ENCODE data around the gene NT5DC1.

The NT5DC1 gene

DNA sequence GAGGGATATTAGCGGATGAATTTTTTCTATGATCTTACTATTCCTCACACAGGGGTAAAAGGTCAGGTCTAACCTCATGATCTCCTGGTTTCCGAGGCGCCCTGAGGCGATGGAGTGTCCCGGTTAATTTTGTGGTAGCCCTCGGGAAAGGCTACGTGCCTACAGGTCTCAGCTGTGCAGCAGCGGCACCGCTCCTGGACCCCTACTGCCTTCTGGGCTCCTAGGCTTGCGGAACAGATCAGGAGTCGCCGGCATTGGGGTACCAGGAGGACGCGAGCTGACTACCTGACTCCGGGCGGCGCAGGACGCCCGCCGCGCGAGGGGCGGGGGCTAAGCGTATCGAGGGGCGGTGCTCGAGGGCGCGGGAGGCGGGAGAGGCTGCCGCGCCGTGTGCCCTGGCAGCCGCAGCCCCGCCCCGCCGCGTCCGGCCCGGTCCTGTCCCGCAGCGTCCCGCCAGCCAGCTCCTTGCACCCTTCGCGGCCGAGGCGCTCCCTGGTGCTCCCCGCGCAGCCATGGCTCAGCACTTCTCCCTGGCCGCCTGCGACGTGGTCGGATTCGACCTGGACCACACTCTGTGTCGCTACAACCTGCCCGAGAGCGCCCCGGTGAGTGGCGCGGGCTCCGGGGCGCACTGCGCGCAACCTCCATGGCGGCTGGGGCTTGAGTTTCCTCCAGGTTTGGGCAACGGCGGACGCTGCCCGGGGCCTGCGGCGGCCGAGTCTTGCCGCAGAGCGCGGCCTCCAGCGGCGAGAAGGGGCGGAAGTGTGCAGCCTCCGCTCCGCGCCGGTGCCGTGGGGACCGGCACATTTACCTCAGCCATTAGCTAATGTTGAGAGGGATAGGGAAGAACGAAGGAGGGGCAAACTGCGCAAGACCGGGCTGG, at the start of gene NT5DC1:
TSS of gene NT5DC1 (plus strand) at position 435 of the 883 bp plus-strand sequence. CDS start at position 513, 78 bp downstream.
- no peak for DNase-seq (ENCODE audit: low read depth)

DNA sequence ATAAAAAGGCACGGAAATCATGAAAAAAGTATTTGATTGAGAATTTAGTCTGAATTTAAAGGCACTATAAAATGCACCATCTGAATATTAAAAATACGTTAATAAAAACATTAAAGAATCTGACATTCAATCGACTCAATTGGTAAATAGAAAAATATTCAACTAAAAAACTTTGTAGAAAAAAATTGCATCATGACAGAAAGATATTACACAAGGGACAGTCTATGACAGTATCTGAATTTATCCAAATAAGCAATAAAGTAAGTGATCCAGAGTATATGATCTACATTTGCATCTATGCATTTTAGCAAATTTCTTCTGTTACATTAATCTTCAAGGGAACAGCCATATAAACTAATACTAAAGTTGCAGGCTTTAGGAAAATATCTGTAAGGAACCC, 49.4 kb upstream of the NT5DC1 start:
- no peak for DNase-seq (ENCODE audit: low read depth)

DNA sequence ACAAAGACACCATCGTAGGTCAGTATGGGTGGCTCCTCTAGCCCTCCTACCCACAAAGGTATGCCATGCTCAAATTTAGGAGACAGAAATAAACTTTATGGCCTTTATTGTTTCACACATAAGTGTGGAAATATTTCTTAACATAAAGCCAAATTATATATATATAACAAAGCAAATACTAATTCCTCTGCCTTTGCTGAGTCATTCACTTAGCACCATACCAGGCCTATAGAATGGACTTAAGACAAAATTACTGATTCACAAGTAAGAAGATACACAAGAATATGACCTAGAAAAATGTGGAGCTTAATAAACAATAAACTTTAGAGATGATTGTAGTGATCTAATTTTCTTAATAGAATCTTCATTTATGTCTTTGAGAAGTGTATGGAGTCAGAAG, 45.1 kb upstream of the NT5DC1 start:
- no peak for DNase-seq (ENCODE audit: low read depth)

DNA sequence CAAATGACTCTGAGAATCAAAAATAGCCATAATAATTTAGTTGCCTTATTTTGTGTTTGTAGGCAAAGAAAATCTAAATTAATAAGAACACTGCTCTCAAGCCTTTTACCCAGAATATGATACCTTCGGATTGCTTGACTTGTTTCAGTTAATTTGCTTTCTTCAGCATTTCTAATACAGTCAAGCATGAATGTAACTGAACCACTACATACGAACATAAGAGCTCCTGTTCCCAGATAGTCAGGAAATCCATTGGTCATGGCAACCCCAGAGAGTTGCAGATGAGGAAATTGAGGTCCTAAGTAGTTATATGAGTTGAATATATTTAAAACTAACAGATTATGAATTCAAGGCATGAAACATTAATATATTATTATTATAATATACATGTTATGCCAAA, 42.9 kb upstream of the NT5DC1 start:
- no peak for DNase-seq (ENCODE audit: low read depth)

DNA sequence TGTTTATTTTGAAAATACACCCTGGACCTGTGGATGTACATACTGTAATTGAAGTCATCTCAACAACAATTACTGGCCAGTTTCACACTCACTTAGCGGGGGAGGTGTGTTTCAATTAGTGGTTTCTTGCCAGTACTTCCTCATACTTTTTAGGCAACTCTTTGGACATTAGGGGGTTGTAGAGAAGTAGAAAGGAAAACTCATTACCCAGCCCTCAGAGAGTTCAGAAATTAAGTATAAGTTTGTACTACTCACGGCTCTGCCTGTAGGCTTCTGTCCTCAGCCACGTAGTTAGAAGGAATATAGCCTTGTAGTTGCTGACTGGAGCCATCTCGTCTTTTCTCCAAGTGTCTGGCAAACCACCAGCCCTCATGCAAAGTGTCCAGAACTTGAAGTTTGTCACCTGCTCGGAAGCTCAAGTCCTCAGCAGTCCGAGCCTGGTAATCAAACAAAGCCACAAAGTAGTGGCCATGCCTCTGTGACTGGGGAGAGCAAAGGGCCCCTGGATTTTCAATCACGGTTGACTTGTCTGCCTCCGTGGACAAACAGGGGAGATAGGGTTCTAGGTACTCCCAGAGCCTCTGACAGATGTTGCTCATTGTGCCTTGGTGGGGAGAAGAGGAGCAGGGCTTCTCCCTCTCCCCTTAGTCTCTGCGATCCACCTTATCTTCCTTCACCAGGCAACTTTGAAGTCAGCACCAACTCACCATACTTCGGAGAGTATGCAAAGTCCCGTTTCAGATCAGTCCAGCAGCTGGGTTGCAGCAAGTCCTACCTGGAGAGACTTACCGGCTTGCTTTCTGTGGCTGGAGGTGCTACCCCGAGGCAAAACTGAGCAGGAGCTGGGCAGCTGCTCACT, 40.7 kb upstream of the NT5DC1 start:
- DNase-seq (ENCODE audit: low read depth): no peak

DNA sequence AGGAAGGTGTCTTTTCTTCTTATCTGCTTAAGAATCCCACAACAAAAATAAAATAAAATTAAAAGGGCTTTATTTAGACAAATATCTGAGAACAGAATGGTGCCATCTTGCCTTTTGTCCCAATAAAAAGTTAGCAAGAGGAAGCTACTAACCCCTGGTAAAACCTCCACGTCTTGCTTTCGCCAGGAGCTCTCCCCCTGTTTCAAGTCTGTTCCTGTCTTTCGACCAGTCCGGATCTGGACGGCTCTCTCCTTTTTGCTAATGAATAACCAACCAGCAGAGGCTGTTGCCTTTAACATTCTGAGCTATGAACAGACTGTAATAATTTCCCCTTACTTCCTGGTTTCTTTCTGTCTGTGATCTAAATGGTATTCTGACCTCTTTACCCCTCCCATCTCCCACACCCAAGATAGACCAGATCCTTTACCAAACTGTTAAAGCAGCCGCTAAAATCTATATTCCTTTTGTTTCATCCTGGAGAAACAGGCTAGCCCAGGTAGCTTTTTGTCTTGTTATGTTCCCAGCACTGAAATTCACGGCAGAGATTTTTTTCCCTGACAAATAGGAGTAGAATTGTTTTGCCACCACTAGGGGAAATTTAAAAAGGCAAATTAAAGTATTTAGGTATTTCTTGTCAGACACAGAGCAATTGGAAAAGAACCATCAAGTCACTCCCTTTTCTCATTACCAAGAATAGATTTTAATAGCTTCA, 39.9 kb upstream of the NT5DC1 start, which contains the start of gene FRK:
TSS of gene FRK (minus strand) at position 320 of the 712 bp plus-strand sequence. CDS start 580 bp downstream, outside the sequence.
- DNase-seq (ENCODE audit: low read depth): no peak

DNA sequence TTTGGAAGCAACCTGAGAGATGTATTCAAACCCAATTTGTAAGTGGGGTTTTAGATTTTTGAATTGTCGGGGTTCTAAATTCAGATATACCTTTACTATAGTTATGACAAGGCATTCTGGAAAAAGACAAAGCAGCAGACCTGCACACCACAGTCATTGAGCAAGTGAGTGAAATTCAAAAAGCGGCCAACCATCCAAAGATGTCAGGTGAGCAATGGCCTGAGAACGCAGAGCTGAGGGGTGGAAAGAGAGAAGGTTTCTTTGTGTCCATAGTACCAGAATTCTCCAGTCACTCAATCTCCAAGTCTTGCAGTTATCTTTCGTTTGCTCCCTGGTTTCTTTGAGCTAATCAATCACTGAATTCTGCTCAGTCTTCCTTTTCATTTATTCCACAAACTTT, 38.2 kb upstream of the NT5DC1 start:
- DNase-seq (ENCODE audit: low read depth): no peak

DNA sequence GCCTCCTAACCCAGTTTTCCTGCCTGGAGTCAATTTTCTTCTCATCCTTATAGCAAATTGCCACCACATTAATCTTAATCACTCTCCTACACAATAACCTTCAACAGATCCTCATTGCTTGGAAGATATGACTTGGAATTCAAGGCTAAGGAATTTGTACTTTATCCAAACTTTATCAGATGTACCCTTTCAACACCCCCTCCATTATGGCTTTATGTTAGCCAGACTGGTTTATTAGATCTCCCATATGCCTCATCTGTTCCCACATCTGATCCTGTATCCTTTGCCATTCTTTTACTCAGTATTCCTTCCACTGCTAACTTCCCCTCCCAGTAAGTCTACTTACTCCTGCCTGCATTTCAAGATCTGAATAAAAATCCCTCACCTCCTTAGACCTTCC, 36.0 kb upstream of the NT5DC1 start:
- no peak for DNase-seq (ENCODE audit: low read depth)

DNA sequence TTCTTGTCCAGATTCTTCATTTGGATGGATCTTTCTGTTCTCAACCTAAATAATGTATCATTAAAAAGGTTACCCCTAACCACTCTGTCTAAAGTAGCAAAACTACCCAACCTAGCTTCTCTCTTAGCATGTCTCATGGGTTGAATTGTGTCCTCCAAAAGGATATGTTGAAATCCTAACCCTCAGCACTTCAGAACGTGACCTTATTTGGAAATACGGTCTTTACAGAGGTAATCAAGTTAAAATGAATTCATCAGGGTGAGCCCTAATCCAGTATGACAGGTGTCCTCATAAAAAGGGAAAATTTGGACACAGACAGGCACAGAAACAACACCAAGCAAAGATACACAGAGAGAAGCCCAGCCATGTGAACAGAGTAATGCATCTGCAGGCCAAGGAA, 33.9 kb upstream of the NT5DC1 start:
- no peak for DNase-seq (ENCODE audit: low read depth)

DNA sequence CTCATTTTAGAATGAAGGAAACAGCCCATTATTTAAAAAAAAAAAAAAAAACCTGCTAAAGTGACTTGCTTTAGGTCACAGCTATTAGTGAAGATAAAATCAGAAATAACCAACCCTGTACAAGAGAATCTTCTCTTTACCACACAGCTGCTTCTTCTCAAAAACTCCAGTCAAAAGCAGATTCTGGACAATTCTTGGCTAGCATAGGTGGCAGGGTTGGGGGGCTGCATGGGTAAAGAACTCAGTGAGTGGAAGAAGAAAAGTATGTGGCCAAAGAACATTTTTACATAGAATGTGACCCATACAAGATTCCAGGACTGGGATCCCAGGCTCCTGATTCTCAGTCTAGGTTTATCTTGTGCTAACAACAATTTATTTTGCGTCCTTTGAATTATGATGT, 30.6 kb upstream of the NT5DC1 start:
- no peak for DNase-seq (ENCODE audit: low read depth)

DNA sequence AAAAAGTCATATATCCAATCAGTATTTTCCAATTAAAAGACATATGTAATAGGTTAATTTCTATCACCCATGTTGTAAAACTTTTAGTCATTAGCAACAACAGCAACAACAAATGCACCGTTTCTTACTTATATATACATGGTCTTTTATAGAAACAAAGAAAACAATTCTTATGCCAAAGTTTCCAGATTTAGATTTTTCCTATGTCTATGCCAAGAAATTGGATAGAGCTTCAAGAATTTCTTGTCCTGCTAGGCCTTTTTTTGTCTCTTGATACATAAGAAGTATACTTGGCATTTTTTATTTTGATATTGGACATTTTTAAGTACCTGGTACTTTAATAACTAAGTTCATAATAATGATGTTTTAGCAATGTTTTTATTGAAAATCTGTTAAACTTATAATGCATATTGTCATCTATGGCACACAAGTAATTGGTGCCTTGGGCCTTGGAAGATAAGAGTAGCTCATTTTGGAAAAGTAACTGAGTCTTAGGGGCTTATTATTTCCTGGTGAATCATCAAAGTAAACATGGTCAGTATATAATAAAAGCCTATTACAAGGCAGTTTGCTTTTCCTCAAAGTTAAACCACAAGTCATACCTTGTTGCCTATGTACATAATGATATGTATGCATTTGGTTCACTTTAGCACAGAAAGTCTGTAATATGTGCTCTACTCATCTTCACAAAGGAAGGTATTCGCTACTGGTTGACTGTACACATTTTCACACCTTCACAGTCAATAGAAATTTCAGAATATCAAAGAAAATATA, 29.9 kb upstream of the NT5DC1 start:
- DNase-seq (ENCODE audit: low read depth): no peak

DNA sequence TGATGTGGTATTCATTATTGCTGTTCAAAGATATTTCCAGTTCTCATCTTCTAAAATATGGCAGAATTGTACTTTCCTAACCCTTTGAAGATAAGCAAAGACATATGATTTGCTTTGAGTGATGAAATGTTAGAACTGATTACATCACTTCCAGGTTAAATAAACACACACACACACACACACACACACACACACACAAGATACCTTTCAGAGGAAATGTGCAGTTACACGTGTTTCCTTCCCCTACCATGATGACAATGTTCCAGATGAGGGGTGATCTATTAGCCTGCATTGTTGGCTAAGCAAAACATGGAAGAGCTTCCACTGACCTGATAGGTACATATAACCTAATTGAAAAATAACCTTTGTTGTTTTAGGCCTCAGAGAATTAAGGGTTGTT, 28.3 kb upstream of the NT5DC1 start:
- no peak for DNase-seq (ENCODE audit: low read depth)

DNA sequence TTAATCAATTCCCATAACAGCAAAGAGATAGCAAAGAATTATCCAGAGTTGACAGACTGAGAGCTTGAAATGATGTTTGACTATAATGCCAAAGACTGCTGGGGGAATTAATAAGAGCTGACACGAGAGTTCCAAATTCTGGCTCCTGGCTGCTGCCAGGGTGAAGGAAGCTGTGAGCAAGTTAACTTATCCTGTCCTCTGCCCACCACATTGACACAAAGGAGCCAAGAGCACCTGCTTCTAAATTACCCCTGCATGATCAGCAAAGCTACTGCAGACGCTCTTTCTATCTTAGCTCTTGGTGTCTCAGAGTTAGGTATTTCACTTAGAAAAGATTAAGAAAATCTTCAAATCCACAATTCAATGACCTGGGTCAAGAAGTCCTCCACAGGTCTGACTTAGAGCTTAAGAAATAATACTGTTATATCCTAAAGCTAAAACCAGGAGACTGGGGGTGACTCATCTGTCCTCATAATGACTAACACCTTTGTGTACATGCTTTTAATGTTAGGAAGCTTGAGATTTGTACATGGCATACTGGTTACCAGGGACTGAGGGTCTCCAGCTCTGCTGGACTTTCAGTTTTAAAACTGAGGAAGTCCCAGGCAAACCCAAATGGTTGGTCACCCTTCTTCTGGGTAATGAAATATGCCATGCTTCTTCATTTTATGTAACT, 26.8 kb upstream of the NT5DC1 start:
- DNase-seq (ENCODE audit: low read depth): no peak

DNA sequence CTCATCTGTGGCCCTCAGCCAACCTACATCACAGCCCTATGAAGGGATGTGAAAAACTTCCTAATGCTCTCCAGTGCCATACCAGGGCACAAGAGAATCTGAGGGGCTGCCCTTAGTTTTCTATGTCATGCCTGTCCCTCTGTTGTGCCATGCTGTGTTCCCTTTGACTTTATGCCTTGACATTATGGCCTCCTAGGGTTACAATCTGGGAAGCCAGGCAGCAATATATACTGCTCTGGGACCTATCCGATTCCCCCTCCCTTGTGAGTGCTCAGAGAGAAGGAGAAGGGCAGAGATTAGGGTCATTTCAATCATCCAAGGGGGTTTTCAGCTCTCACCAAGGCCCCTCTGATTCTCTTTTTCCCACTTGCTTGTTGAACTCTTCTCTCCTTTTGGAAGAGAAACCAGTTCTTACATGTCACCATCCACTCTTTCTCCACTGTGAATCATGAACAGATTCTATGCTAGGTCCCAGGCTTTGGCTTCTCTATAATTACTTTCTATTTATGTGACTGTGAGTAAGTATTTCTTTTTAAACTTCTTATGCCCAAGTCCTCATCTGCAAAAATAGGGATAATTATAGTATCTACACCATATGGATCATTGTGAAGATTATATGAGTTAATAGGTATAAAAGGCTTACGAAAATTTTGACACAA, 25.8 kb upstream of the NT5DC1 start:
- DNase-seq (ENCODE audit: low read depth): no peak

DNA sequence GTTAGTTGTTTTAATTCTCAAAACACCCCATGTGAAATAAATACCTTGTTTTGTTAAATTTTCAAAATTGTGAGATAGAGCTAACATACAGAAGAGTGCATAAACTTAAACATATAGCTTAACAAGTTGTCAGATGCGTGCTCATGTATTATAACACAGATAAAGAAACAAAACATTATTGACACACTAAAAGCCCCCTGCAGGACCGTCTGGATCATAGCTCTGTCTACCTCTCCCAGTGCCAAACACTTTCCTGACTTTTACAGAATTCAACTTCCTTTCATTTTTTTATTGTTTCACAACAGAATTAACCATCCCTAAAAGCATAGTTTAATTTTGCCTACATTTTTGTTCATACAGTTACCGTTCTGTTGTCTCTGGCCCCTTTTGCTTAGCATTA, 22.1 kb upstream of the NT5DC1 start:
- DNase-seq (ENCODE audit: low read depth): no peak

DNA sequence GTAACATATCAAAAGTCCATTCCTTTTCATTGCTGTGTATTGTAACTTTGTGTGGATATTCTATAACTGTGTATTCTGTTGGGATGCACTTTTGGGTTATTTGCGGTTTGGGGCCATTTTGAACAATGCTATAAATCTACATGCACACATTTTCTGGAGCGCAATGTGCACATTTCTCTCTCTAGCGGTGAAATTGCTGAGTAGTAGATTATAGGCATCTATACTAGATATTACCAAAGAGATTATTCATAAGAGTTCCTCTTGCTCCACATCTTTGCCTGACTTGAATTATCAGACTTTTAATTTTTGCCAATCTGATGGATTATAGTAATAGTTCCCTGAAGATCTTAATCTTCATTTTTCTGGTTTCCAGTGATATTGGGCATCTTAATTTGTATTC, 21.7 kb upstream of the NT5DC1 start:
- DNase-seq (ENCODE audit: low read depth): no peak

DNA sequence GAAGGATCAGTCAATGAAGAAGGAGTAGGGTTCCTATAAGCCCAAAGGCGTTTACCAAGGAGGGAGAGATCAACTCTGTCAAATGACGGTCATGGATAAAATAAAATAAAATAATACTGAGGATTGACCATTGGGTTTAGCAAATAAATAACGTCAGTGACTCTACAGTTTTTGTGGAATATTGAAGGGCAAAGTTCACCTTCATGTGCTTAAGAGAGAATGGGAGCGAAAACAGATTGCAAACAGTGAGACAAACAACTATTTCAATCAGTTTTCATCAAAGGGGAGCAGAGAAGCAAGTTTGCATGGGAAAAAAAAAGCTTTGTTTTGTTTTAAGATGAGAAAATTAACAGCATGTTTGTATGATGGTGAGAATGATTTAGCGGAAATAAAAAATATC, 17.6 kb upstream of the NT5DC1 start:
- DNase-seq (ENCODE audit: low read depth): no peak

DNA sequence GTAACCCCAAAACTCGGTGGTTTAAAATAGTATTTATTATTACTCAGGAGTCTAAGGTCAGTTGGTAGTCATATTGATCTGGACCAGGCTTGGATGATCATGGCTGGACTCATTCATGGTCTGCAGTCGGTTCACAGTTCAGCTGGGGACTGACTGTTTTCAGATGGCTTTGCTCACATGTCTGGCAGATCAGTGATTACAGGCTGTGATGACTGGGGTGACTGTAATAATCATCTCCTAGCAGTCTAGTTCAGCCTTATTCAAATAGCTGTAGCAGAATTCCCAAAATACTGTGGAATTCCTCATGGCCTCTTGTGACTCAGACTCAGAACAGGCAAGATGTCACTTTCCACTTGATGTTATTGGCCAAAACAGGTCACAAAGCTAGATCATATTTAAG, 16.4 kb upstream of the NT5DC1 start:
- DNase-seq (ENCODE audit: low read depth): no peak

DNA sequence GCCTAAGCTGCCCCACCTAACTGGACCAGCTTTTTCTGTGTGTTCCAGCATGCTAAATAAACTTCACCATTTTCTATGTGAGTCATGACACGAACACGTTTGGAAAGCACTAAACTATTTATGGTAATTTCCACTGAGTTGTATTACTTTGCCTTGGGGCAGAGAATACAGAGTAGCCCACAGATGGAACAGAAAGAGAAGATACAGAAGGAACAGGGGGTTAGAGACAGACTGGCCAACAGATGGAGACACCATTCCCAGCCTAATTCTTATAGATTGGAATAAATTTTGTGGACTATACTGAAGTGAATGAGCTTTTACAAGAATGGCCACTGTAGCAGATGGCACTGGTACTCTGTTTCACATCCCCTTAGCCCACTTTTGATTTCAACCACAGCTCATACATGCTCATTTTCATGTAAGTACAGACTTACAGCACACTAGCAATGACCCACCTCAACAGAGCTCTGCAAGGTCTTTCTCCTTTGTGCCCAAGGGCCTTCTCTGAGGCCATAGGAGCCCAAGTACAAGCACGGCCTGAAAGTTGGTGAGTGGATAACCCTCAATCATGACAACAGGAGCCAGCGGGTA, 13.1 kb upstream of the NT5DC1 start:
- no peak for DNase-seq (ENCODE audit: low read depth)

DNA sequence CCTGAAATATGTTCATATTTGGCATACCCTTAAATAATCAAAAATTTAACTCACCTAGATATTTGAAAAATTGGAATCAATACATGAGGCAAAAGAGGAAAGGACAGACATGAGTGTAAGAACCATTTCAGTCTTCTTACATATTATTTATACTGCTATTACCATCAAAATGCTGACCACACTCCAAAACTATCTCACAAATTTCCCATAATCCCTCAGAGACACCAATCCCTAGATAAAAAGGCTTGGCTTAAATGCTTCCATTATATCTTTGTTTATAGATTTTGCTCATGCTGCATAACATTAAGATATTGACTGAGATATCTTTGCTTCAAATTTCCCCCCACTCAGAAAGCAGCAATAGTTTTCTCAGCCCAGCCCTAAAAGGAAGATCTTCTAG, 11.7 kb upstream of the NT5DC1 start:
- DNase-seq (ENCODE audit: low read depth): no peak

Data from non-pigmented ciliary epithelial cell (primary cell).